Heart left ventricle (tissue), 13 donors: ENCODE data around the gene PUM1.

ENCODE experiments used
- CTCF ChIP-seq, 12 donors: fragments of 200-600 bp; sonication (generic) in 4 of 12; IDR thresholded peaks; one replicate each; pipeline versions ENCODE4 v1.5.0 to v1.8.0; 2018 to 2022; ENCODE audit warnings: antibody characterized with exemption in 12 of 12, mild to moderate bottlenecking in 5 of 12
- POLR2A ChIP-seq, 2 donors: fragments of 450-650 bp; IDR thresholded peaks; one replicate each; pipeline ENCODE4 v1.6.1; 2017; ENCODE audit warnings: antibody characterized with exemption in 2 of 2, mild to moderate bottlenecking in 2 of 2, moderate library complexity in 2 of 2
- donor health status: ischemic (EF 13 %, LVEDD 7.1; RV severe dilation, severe dysfunction).
- donor health status: DM: no; HTN: yes; CAD: no.
- donor health status: DM: no; HTN: no; CAD: no.
- donor health status: ischemic (EF 25% LVEDD 6.9; RV normal size, moderate dysfunction).
- donor health status: ischemic (EF 25% LVEDD 5.7; RV mildly dilated, moderate dysfunction).
- donor health status: ischemic (EF 35%, LVEDD 5.7; RV mildly dilated, moderate dysfunction).
- donor health status: nonischemic (EF 11% LVEDD 7.7; RV severe dilation, severe dysfunction).
- donor health status: DM: yes; HTN: yes; CAD: no.
- donor health status: PGD.
- donor health status: ischemic (EF 29% LVEDD 5.4; RV normal size, mild dysfunction).
- donor health status: nonischemic (EF 23%, LVEDD 6.1; RV moderate dilation, normal function).

GRCh38 chr1:30900931-30901560, 164.5 kb downstream of the PUM1 start:
- TF ChIP-seq CTCF (IDR thresholded peaks at IDR 0.05), result no peak
- TF ChIP-seq POLR2A (IDR thresholded peaks at IDR 0.05), result no peak
